ENCODE data around the gene CRYBG3. TPM values are rescaled to one million over a fixed set of nuclear protein-coding genes. Genes with fewer than 3 reads are reported as not detected.

The CRYBG3 gene
- polyA plus RNA-seq, 1 experiment, result 4.1 TPM

- DNase-seq (ENCODE audit: low read depth), result no peak
- H3K4me3 ChIP-seq (ENCODE audit: low read depth, low read length), result no peak overlapping the region
- ChIA-PET POLR2A (no interaction called here), CTCF (no interaction called here)
- H3K27me3 ChIP-seq (ENCODE audit: control insufficient read depth, insufficient read depth, low read length), result no peaks in the 10 kb centered on the region
- H3K36me3 ChIP-seq (ENCODE audit: control insufficient read depth, insufficient read depth, low read length), result no peaks in the 10 kb centered on the region
- no peak for TF ChIP-seq CTCF (IDR thresholded peaks at IDR 0.05; ENCODE audit: insufficient read depth, low read depth, low read length)
Measured at GRCh38 chr3:97988784-97989568, 167.2 kb downstream of the CRYBG3 start.

- H3K4me3 ChIP-seq (ENCODE audit: low read depth, low read length), result no peak overlapping the region
- no peaks in the 10 kb centered on the region for H3K27me3 ChIP-seq (ENCODE audit: control insufficient read depth, insufficient read depth, low read length)
- TF ChIP-seq CTCF (IDR thresholded peaks at IDR 0.05; ENCODE audit: insufficient read depth, low read depth, low read length), result no peak
- H3K36me3 ChIP-seq (ENCODE audit: control insufficient read depth, insufficient read depth, low read length), result no peaks in the 10 kb centered on the region
- ChIA-PET POLR2A (no interaction called here), CTCF (no interaction called here)
- no peak for DNase-seq (ENCODE audit: low read depth)
Measured at GRCh38 chr3:97990624-97991292, 168.9 kb downstream of the CRYBG3 start.

- TF ChIP-seq CTCF (IDR thresholded peaks at IDR 0.05; ENCODE audit: insufficient read depth, low read depth, low read length), result no peak
- CTCF ChIA-PET, result no interaction called here
- Histone ChIP-seq H3K27me3 (ENCODE audit: control insufficient read depth, insufficient read depth, low read length) (no peaks in the 10 kb centered on the region), H3K4me3 (ENCODE audit: low read depth, low read length) (no peak overlapping the region), H3K36me3 (ENCODE audit: control insufficient read depth, insufficient read depth, low read length) (no peaks in the 10 kb centered on the region)
- POLR2A ChIA-PET, result no interaction called here
- no peak for DNase-seq (ENCODE audit: low read depth)
Measured at GRCh38 chr3:97991293-97991682, 169.5 kb downstream of the CRYBG3 start.

GRCh38 chr3:97992547-97993173 lies 170.8 kb downstream of the CRYBG3 start:
- no peaks in the 10 kb centered on the region for H3K27me3 ChIP-seq (ENCODE audit: control insufficient read depth, insufficient read depth, low read length)
- no peak for TF ChIP-seq CTCF (IDR thresholded peaks at IDR 0.05; ENCODE audit: insufficient read depth, low read depth, low read length)
- DNase-seq (ENCODE audit: low read depth), result no peak
- no peaks in the 10 kb centered on the region for H3K36me3 ChIP-seq (ENCODE audit: control insufficient read depth, insufficient read depth, low read length)
- ChIA-PET CTCF (no interaction called here), POLR2A (no interaction called here)
- H3K4me3 ChIP-seq (ENCODE audit: low read depth, low read length), result no peak overlapping the region

- no peak for TF ChIP-seq CTCF (IDR thresholded peaks at IDR 0.05; ENCODE audit: insufficient read depth, low read depth, low read length)
- CTCF ChIA-PET, result no interaction called here
Measured at GRCh38 chr3:97993526-97993925, 171.7 kb downstream of the CRYBG3 start.

More at GRCh38 chr3:97993526-97993925, 171.7 kb downstream of the CRYBG3 start:
- Histone ChIP-seq H3K4me3 (ENCODE audit: low read depth, low read length) (no peak overlapping the region), H3K27me3 (ENCODE audit: control insufficient read depth, insufficient read depth, low read length) (no peaks in the 10 kb centered on the region), H3K36me3 (ENCODE audit: control insufficient read depth, insufficient read depth, low read length) (no peaks in the 10 kb centered on the region)
- POLR2A ChIA-PET, result no interaction called here
- DNase-seq (ENCODE audit: low read depth), result no peak

Measured in BJ (cell line).